Osteoblast (primary cell): Measurements from ENCODE around the gene WWOX. TPM values are rescaled to one million over a fixed set of nuclear protein-coding genes. Genes with fewer than 3 reads are reported as not detected.

Source experiments
- DNase-seq: peaks from one replicate; pipeline ENCODE4 v3.0.0; 2011; ENCODE audit warnings: low spot score, mixed read lengths; ENCODE audit not compliant: insufficient read length; ENCODE audit errors: missing footprints
- H2AFZ ChIP-seq: 2 replicates; pipeline ENCODE4 v1.6.0; 2011; ENCODE audit warnings: mild to moderate bottlenecking, low read length
- H3K27ac ChIP-seq: 2 replicates; pipeline ENCODE4 v1.5.1; 2011; ENCODE audit warnings: mild to moderate bottlenecking, low read depth, low read length, moderate library complexity
- H3K27me3 ChIP-seq: 2 replicates; pipeline ENCODE4 v1.6.0; 2012; ENCODE audit warnings: mild to moderate bottlenecking, control low read depth, inconsistent platforms, low read length, moderate library complexity; ENCODE audit not compliant: insufficient read depth
- H3K36me3 ChIP-seq: 2 replicates; pipeline ENCODE4 v1.5.1; 2011; ENCODE audit warnings: mild to moderate bottlenecking, low read length, control low read depth, moderate library complexity; ENCODE audit not compliant: insufficient read depth
- H3K4me1 ChIP-seq: 2 replicates; pipeline ENCODE4 v1.5.1; 2011; ENCODE audit warnings: mild to moderate bottlenecking, low read length, control low read depth, moderate library complexity; ENCODE audit not compliant: insufficient read depth
- H3K4me2 ChIP-seq: 2 replicates; pipeline ENCODE4 v1.6.0; 2011; ENCODE audit warnings: mild to moderate bottlenecking, low read length; ENCODE audit not compliant: insufficient read depth
- H3K4me3 ChIP-seq: fragments of 200-600 bp; sonication (generic); 3 replicates; pipeline ENCODE4 v1.5.1; 2012; ENCODE audit warnings: mild to moderate bottlenecking, low read length, inconsistent platforms; ENCODE audit not compliant: insufficient read depth
- H3K79me2 ChIP-seq: 2 replicates; pipeline ENCODE4 v1.6.0; 2012; ENCODE audit warnings: mild to moderate bottlenecking, low read length, control low read depth, inconsistent platforms; ENCODE audit not compliant: insufficient read depth
- H3K9me3 ChIP-seq: 2 replicates; pipeline ENCODE4 v1.5.1; 2011; ENCODE audit warnings: low read depth, low read length, control low read depth
- H4K20me1 ChIP-seq: 2 replicates; pipeline ENCODE4 v1.6.0; 2012; ENCODE audit warnings: mild to moderate bottlenecking, low read length, control low read depth; ENCODE audit not compliant: insufficient read depth
- total RNA-seq: library from RNA; depleted of rRNA; stranded (reverse); fragments of >200 nt; gene quantifications from 2 replicates; pipeline ENCODE4 v1.2.3, GENCODE V29; 2012
- TF ChIP-seq, protein P1 (sequence below): IDR thresholded peaks from 2 replicates; pipeline ENCODE4 v1.5.1; 2011; ENCODE audit warnings: mild to moderate bottlenecking, low read depth, low read length, moderate library complexity; ENCODE audit errors: extremely low read depth

Gene WWOX
- total RNA-seq, 1 donor: 23.9 TPM

- Histone ChIP-seq H3K9me3 (no peaks in the 10 kb centered on the region), H3K36me3 (no peaks in the 10 kb centered on the region), H3K4me3 (no peak overlapping the region), H3K79me2 (no peaks in the 10 kb centered on the region), H3K27ac (no peak overlapping the region), H4K20me1 (no peaks in the 10 kb centered on the region), H3K27me3 (no peaks in the 10 kb centered on the region), H3K4me1 (no peaks in the 10 kb centered on the region), H2AFZ (no peak overlapping the region), H3K4me2 (no peak overlapping the region)
- no peak for DNase-seq
- TF ChIP-seq, protein P1, sequence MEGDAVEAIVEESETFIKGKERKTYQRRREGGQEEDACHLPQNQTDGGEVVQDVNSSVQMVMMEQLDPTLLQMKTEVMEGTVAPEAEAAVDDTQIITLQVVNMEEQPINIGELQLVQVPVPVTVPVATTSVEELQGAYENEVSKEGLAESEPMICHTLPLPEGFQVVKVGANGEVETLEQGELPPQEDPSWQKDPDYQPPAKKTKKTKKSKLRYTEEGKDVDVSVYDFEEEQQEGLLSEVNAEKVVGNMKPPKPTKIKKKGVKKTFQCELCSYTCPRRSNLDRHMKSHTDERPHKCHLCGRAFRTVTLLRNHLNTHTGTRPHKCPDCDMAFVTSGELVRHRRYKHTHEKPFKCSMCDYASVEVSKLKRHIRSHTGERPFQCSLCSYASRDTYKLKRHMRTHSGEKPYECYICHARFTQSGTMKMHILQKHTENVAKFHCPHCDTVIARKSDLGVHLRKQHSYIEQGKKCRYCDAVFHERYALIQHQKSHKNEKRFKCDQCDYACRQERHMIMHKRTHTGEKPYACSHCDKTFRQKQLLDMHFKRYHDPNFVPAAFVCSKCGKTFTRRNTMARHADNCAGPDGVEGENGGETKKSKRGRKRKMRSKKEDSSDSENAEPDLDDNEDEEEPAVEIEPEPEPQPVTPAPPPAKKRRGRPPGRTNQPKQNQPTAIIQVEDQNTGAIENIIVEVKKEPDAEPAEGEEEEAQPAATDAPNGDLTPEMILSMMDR: no peak
Measured at GRCh38 chr16:78731785-78732184, 632.3 kb downstream of the WWOX start.

GRCh38 chr16:78732696-78733095, 633.2 kb downstream of the WWOX start:
- Histone ChIP-seq H3K27ac (no peak overlapping the region), H3K9me3 (no peaks in the 10 kb centered on the region), H3K4me3 (no peak overlapping the region), H3K36me3 (no peaks in the 10 kb centered on the region), H4K20me1 (no peaks in the 10 kb centered on the region), H3K4me2 (no peak overlapping the region), H3K4me1 (no peaks in the 10 kb centered on the region), H3K27me3 (no peaks in the 10 kb centered on the region), H3K79me2 (no peaks in the 10 kb centered on the region), H2AFZ (no peak overlapping the region)
- DNase-seq: no peak
- TF ChIP-seq, protein P1: no peak

- TF ChIP-seq, protein P1: no peak
- Histone ChIP-seq H3K4me1 (no peaks in the 10 kb centered on the region), H3K79me2 (no peaks in the 10 kb centered on the region), H3K36me3 (no peaks in the 10 kb centered on the region), H4K20me1 (no peaks in the 10 kb centered on the region), H3K9me3 (no peaks in the 10 kb centered on the region), H2AFZ (no peak overlapping the region), H3K27ac (no peak overlapping the region), H3K4me2 (no peak overlapping the region), H3K27me3 (no peaks in the 10 kb centered on the region), H3K4me3 (no peak overlapping the region)
- no peak for DNase-seq
Measured at GRCh38 chr16:78735337-78735736, 635.9 kb downstream of the WWOX start.

DNA sequence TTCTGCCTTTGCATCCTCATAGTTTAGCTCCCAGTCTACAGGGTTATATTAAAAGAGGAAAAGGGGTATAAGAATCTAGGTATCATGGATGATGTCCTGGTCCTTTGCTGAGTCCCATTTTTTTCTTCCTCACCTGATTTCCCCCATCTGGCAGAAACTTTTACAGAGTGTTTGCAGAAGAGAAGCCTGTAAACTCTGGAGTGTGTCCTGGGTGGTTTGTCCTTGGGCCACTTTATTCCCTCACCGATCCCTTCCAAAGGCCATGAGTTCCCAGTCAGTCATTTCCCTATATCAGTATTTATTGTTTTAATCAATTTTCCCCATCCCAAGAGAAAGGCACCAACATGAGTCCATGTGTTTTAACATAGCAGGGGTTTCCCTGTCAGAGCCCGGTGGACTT, 638.2 kb downstream of the WWOX start:
- no peaks in the 10 kb centered on the region for H3K4me1 ChIP-seq
- no peaks in the 10 kb centered on the region for H3K36me3 ChIP-seq
- TF ChIP-seq, protein P1: no peak
- no peak overlapping the region for H2AFZ ChIP-seq
- no peaks in the 10 kb centered on the region for H3K79me2 ChIP-seq
- H3K9me3 ChIP-seq: no peaks in the 10 kb centered on the region
- no peak overlapping the region for H3K4me2 ChIP-seq
- no peaks in the 10 kb centered on the region for H3K27me3 ChIP-seq
- H3K4me3 ChIP-seq: no peak overlapping the region
- no peaks in the 10 kb centered on the region for H4K20me1 ChIP-seq
- no peak for DNase-seq
- no peak overlapping the region for H3K27ac ChIP-seq
